Sciatic nerve (tissue), 2 donors: Measurements from ENCODE around the gene PHYHD1. TPM values are rescaled to one million over a fixed set of nuclear protein-coding genes. Genes with fewer than 3 reads are reported as not detected.

Source experiments
- ATAC-seq: fragments of 200-7000 bp; cut with Tn5 transposase; one replicate; pipeline ENCODE4 v1.9.1; 2020; ENCODE audit warnings: mild to moderate bottlenecking, moderate library complexity
- DNase-seq: peaks from one replicate; pipeline ENCODE4 v3.0.0-alpha.2; 2020; ENCODE audit warnings: low spot score
- intact Hi-C: fragments of 100-400 bp; cut with DNase I; formaldehyde crosslinking; loops from one replicate; pipeline ENCODE4 v1.14.2; 2022
- total RNA-seq: library from RNA; stranded (reverse); fragmentation: NEBNext Ultra II Directional; extraction: Animal tissue kit (Norgen Biotek cat#: 25700); gene quantifications from one replicate; pipeline ENCODE4 v1.2.1, GENCODE V29; 2021
- donor health status: DM: no; HTN: no; CAD: no.
- donor health status: DM: no; HTN: no; CAD: no.

Gene PHYHD1
- total RNA-seq, 1 donor from 2014 or later: 38.7 TPM

- no peak for ATAC-seq
- DNase-seq: no peak
- intact Hi-C loops: no loop called here
Observed at GRCh38 chr9:128898845-128899565, 21.8 kb upstream of the PHYHD1 start.

- intact Hi-C loops: no loop called here
- ATAC-seq: no peak
- no peak for DNase-seq
Observed at GRCh38 chr9:128899566-128900322, 21.0 kb upstream of the PHYHD1 start.

- intact Hi-C loops: no loop called here
- DNase-seq (no peak), ATAC-seq (no peak)
Observed at GRCh38 chr9:128901379-128901778, 19.4 kb upstream of the PHYHD1 start.

- intact Hi-C loops: no loop called here
- DNase-seq (no peak), ATAC-seq (no peak)
Observed at GRCh38 chr9:128901822-128902221, 19.0 kb upstream of the PHYHD1 start.

- no peak for DNase-seq
- intact Hi-C loops: no loop called here
- peak; percentile 20 for ATAC-seq
Observed at GRCh38 chr9:128902351-128903078, 18.3 kb upstream of the PHYHD1 start.

- no peak for DNase-seq
- ATAC-seq: no peak
- intact Hi-C loops: no loop called here
Observed at GRCh38 chr9:128903079-128903461, 17.7 kb upstream of the PHYHD1 start.

GRCh38 chr9:128903871-128904620 is 16.7 kb upstream of the PHYHD1 start:
- DNase-seq (no peak), ATAC-seq (no peak)
- intact Hi-C loops: no loop called here

GRCh38 chr9:128905964-128906363 is 14.8 kb upstream of the PHYHD1 start:
- DNase-seq (no peak), ATAC-seq (no peak)
- intact Hi-C loops: no loop called here

GRCh38 chr9:128906741-128907140 is 14.0 kb upstream of the PHYHD1 start:
- DNase-seq (no peak), ATAC-seq (no peak)
- intact Hi-C loops: no loop called here

- intact Hi-C loops: no loop called here
- DNase-seq (no peak), ATAC-seq (no peak)
Observed at GRCh38 chr9:128908372-128908771, 12.4 kb upstream of the PHYHD1 start.

GRCh38 chr9:128909859-128910258 is 10.9 kb upstream of the PHYHD1 start:
- intact Hi-C loops: no loop called here
- ATAC-seq: no peak

GRCh38 chr9:128910906-128911305 is 9.9 kb upstream of the PHYHD1 start:
- DNase-seq (no peak), ATAC-seq (no peak)
- intact Hi-C loops: no loop called here

More at GRCh38 chr9:128909859-128910258, 10.9 kb upstream of the PHYHD1 start:
- DNase-seq: no peak

- peak; percentile 25 for ATAC-seq
- intact Hi-C loops: no loop called here
Observed at GRCh38 chr9:128911529-128912035, 9.2 kb upstream of the PHYHD1 start.

GRCh38 chr9:128912270-128912853 is 8.4 kb upstream of the PHYHD1 start:
- intact Hi-C loops: no loop called here
- no peak for DNase-seq
- peak; percentile 5 for ATAC-seq

More at GRCh38 chr9:128911529-128912035, 9.2 kb upstream of the PHYHD1 start:
- no peak for DNase-seq

- DNase-seq: no peak
- ATAC-seq: no peak
- intact Hi-C loops: no loop called here
Observed at GRCh38 chr9:128913048-128913900, 7.5 kb upstream of the PHYHD1 start.

- no peak for ATAC-seq
- DNase-seq: no peak
- intact Hi-C loops: no loop called here
Observed at GRCh38 chr9:128913995-128914772, 6.6 kb upstream of the PHYHD1 start.

- ATAC-seq (peak; percentile 46), DNase-seq (no peak)
- intact Hi-C loops: loop anchor here (5.0 kb wide), 1 partner anchor 34 kb away; the partner anchor contains the start of genes KYAT1 and LRRC8A
Observed at GRCh38 chr9:128916204-128916603, 4.6 kb upstream of the PHYHD1 start.
